GM11168 (cell line): ENCODE measurements around the gene NPAT.

Experiments
- in situ Hi-C: fragments of 300-500 bp; cut with MboI; formaldehyde crosslinking; loops from one replicate; pipeline ENCODE4 v1.12.0; 2022; ENCODE audit warnings: low sequenced_read_pairs; ENCODE audit not compliant: unreplicated experiment

Gene NPAT

GRCh38 chr11:108220721-108221336 lies 1.6 kb downstream of the NPAT start:
- in situ Hi-C loops = no loop called here

- in situ Hi-C loops = no loop called here
Measured at GRCh38 chr11:108218912-108219783, 3.3 kb downstream of the NPAT start.

GRCh38 chr11:108218455-108218854 lies 4.0 kb downstream of the NPAT start:
- in situ Hi-C loops = no loop called here

GRCh38 chr11:108216988-108217387 lies 5.5 kb downstream of the NPAT start:
- in situ Hi-C loops = no loop called here

GRCh38 chr11:108213784-108214183 lies 8.7 kb downstream of the NPAT start:
- in situ Hi-C loops = no loop called here

GRCh38 chr11:108210441-108210840 lies 12.0 kb downstream of the NPAT start:
- in situ Hi-C loops = no loop called here

- in situ Hi-C loops = no loop called here
Measured at GRCh38 chr11:108207683-108208060, 14.8 kb downstream of the NPAT start.

GRCh38 chr11:108206969-108207682 lies 15.3 kb downstream of the NPAT start:
- in situ Hi-C loops = no loop called here

- in situ Hi-C loops = no loop called here
Measured at GRCh38 chr11:108206171-108206570, 16.3 kb downstream of the NPAT start.

- in situ Hi-C loops = no loop called here
Measured at GRCh38 chr11:108204929-108205499, 17.4 kb downstream of the NPAT start.

GRCh38 chr11:108204376-108204775 lies 18.1 kb downstream of the NPAT start:
- in situ Hi-C loops = no loop called here

- in situ Hi-C loops = no loop called here
Measured at GRCh38 chr11:108203075-108203474, 19.4 kb downstream of the NPAT start.

- in situ Hi-C loops = no loop called here
Measured at GRCh38 chr11:108199446-108200321, 22.8 kb downstream of the NPAT start.

- in situ Hi-C loops = no loop called here
Measured at GRCh38 chr11:108198833-108199232, 23.6 kb downstream of the NPAT start.

GRCh38 chr11:108197351-108197750 lies 25.1 kb downstream of the NPAT start:
- in situ Hi-C loops = no loop called here

GRCh38 chr11:108196901-108197300 lies 25.5 kb downstream of the NPAT start:
- in situ Hi-C loops = no loop called here

- in situ Hi-C loops = no loop called here
Measured at GRCh38 chr11:108193725-108194124, 28.7 kb downstream of the NPAT start.

- in situ Hi-C loops = no loop called here
Measured at GRCh38 chr11:108177570-108177969, 44.9 kb downstream of the NPAT start.

GRCh38 chr11:108170184-108170583 lies 52.3 kb downstream of the NPAT start:
- in situ Hi-C loops = no loop called here

GRCh38 chr11:108167624-108168023 lies 54.8 kb downstream of the NPAT start:
- in situ Hi-C loops = no loop called here
